Activated CD8-positive, alpha-beta memory T cell treated with anti-CD3 and anti-CD28 coated beads, Interleukin-2, amount 50 U/mL, for 4 hours (primary cell): ENCODE measurements around the gene TDRD3.
"Not testable (repeated sequence)": the region's sequence is repeated elsewhere in the genome, so short reads cannot be mapped to it uniquely, and the experiment has no call there.

Experiments
- DNase-seq: peaks from one replicate; pipeline ENCODE4 v3.0.0-alpha.2; 2020

TDRD3 gene

DNA sequence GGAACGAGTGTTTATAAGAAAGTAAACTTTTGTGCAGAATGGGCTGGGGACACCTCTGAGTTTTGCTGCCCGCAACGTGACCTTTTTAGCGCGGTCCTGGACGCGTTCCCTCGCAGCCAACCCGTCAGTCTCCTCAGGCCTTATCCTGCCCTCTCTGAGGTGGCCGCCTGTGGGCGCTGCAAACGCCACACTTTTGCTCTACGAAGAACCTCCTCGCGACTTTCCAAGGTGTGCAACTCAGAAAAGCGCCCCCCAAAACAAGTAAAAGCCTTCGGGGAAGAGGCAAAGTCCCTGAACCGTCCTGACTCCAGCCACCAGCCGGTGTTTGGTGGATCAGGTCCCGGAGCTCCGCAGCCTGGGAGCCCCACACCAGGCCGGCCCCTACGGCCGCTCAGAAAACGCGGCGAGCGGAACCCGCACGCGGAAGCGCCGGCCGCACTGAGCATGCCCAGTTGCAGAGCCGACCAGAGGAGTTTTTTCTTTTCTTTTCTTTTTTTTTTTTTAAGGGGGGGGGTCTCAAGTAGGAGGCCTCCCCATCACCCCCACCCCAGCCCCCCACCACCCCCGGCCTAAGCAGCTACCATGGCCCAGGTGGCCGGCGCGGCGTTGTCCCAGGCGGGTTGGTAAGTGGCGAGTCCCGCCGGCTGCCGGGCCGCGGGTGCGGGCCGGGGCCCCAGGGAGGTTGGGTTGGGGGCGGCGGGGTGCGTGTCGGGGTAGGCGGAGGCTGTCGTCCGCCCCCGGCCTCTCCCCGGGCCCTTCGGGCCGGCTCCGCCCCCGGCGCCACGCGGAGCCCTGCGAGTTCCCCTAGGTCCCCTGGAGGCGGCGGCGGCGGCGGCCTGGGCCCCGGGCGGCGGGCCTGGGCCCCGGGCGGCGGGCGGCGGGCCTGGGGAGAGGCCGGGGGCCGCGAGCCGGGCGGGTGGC lies at the start of gene TDRD3:
Gene TDRD3, plus strand, starts transcription at position 438 of the 921 bp plus-strand sequence. Its CDS starts 145 bp downstream, at position 583.
- peak; percentile 78 for DNase-seq

GRCh38 chr13:60347690-60348089 lies 49.3 kb upstream of the TDRD3 start:
- DNase-seq: no peak

DNA sequence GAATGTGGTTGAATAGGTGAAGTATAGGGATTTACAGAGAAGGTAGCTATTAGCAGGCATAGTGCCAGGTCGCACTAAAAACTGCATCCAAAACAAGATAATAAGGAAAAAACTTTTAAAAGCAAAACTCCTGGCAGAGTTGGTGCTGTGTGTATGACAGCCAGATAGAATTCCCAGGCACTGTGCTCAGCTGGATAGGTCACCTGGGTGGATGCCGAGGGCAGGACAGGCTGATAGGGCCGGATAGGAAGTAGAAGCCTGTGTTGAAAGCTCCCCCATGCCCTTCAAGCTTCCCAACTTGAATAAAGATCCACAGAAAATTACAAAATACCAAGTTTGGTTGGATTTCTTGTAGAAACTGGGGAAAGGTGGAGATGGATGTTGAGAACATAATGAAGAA lies 48.9 kb upstream of the TDRD3 start:
- DNase-seq: no peak

DNA sequence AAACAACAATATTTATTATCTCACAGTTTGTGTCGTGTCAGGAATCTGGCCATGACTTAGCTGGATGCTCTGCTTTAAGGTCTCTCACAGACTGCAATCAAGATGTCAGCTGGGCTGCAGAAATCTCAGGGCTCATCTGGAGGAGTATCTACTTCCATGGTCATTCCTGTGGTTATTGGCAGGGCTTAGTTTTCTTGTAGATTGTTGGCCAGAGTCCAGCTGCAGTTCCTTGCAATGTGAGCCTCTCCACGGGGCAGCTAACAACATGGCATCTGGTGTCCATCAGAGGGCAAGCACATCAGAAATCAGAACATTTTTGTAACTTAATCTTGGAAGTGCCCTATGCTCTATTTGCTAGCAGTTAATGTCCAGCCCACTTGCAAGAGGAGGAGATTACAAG lies 45.7 kb upstream of the TDRD3 start:
- no peak for DNase-seq

DNA sequence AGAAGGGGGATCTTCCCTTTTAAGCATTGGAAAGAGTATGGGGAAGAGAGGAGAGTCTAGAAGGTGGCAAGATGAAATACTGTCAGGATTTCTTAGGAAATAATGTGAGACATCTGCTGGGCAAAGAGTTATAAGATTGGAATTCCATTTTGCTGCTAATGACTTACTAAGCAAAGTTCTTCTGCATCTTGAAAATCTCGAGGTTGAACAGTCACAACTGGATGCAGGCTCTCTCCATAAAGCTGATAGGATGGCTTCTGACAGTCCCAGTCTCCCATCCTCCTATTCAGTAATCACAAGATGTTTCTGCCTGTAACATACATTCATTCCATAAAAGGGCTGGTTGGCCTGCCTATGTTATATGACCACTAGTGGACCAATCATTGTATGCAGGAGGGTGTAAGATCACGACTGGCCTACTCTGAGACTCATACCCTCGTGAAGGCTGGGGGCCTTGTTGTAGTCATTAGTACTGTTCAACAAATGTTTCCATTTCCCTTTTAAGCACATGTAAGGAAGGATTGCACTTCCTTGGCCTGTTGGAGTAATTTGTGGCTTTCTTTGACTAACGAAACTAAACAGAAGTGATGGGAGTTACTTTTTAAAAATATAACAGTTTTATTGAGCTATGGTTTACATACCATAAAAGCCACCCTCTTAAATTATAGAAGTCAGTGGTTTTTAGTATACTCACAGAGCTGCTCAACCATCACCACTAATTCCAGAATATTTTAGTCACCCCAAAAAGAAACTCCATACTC lies 45.0 kb upstream of the TDRD3 start:
- no peak for DNase-seq

DNA sequence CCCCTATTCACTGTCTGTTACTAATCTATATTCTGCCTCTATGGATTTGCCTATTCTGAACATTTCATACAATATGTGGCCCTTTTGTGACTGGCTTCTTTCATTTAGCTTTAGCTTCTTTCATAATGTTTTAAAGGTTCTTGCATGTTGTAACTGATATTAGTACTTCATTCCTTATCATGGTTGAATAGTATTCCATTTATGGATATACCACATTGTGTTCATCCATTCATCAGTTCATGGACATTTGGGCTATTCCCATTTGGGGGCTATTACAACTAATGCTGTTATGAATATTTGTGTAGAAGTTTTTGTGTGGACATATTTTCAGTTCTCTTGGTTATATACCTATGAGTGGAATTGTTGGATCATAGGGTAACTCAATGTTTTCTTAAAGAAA lies 44.4 kb upstream of the TDRD3 start:
- DNase-seq: no peak

DNA sequence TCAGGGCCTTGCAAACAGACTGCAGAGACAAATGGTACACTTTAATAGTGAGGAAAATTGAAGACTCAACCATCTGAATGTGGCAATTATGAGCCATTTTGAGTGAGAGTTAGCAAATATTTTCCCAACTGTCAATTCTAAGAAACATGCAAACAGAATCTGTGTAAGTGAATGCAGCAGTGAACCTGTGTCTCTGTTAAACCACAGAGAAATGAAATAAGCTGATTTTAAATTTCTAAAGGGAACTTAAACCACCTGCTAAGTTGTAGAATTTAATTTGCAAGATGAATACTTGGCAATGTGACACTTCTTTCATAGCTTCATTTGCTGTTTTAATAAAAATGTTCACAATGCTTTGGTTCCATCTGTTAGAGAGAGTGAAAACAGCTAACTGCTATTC lies 42.0 kb upstream of the TDRD3 start:
- DNase-seq: no peak

DNA sequence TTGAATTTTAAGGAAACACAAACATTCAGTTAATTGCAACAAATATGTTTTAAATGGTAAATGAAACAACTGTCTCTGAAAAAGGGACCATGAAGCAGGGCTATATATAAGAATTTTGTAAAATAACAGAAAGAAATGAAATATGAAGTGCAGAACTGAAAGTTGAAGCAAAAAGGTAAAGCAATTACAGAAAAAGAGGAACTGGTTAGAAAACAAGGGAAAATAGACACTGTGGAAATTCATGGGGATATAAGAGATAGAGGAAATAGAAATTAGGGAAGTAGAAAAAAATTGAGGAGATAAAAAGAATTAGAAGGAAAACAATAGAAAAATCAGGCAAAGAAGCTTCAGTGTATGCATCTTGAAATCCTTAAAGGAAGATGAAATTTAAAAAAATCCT lies 40.0 kb upstream of the TDRD3 start:
- DNase-seq: no peak

- no peak for DNase-seq
Observed at GRCh38 chr13:60358453-60358852, 38.6 kb upstream of the TDRD3 start.

- DNase-seq: no peak
Observed at GRCh38 chr13:60363288-60363687, 33.7 kb upstream of the TDRD3 start.

DNA sequence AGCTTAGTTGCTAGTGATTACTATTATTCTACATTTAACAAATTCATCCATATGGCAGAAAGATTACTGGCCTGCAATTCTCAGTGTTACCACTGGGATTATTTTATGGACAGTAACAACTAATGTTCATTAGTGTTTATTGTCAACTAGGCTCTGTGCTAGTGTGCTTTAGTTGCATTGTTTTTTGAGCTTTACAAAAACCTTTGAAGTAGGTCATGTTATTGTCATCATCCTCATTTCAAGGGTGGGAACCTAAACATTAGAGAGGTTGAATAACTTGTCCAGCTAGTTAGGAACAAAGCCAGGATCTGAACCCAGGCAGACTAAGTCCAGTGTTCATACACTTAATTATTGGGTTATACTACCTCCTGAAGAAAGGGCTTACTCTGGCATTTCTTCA lies 27.8 kb upstream of the TDRD3 start:
- DNase-seq: no peak

DNA sequence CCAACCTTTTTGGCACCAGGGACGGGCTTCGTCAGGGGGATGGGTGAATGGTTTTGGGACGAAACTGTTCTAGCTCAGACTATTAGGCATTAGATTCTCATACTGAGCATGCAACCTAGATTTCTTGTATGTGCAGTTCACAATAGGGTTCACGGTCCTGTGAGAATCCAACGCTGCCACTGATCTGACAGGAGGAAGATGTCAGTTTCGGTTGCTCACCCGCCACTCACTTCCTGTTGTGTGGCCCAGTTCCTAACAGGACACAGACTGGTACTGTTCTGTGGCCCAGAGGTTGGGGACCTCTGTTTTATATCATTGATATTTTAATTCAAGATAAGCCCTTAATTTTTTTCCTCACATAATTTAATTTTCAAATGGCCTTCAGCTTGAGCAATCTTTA lies 26.7 kb upstream of the TDRD3 start:
- DNase-seq: no peak

DNA sequence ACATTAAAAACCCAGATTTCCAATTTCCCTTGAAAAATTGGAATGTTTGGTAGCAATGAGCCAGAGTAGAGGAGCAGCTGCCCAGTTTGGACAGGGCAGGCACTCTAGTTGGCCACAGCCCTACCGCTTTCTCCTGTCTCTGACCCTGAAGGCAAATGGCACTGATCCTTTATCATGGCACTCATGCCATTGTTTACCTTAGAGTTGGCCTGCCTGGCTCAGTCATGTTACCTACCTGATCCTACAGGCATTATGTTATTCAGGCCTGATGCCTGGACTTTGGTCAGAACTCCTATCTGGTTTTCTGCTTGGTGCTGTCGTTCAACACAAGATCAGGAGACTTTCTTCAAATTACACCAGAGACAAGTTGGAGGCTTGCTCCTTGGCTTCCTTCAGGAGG lies 24.9 kb upstream of the TDRD3 start:
- DNase-seq: no peak

GRCh38 chr13:60379282-60379681 lies 17.7 kb upstream of the TDRD3 start:
- not testable (repeated sequence) for DNase-seq

DNA sequence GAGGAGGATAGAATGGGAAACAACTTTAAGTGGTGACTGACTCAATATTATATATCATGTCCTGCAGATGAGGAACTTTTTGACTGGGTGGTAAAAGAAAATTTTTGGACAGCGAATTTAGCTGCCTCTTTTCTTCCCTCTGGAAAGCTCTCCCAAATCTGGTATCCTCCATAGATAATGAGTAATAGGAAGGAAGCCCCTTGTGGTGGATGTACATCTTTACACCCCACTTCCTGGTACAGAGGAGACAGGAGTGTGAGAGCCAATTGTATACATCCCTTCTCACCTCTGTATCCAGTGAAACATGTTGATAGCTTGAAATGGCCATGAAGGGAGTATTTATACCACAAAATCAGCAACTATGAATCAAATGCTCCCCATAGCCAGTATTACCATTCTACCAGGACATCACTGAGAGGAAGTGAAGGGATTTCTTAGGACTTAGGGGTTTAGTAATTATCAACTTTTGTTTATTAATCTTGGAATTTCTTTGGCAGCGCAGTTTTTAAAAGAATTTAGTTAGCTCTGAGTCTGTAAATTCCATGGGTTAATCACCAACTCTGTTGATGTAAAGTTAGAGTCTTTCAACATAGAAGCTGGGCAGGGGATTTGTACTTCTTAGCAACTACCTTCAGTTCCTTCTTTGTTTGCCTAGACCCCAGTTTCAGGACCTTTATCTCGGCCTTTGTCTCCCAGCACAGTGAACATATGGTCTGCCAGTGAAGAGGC lies 17.0 kb upstream of the TDRD3 start:
- no peak for DNase-seq

DNA sequence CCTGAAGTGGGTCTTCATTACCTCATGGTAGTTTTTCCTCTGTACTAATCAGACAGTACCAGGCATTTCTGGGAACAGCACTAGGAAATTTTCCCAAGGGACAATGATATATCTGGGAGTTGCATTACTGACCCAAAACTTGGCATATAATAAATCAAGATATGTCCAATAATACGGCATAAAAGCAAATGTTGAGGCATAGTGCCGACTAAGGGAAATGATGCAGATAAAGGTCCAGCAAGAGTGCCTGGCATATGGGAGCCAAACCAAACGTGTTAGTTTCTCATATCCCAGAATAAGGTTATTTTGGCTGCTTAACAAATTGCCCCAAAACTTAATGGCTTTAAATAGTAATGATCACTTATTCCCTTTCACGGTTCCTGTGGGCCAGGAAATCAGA lies 12.1 kb upstream of the TDRD3 start:
- no peak for DNase-seq

DNA sequence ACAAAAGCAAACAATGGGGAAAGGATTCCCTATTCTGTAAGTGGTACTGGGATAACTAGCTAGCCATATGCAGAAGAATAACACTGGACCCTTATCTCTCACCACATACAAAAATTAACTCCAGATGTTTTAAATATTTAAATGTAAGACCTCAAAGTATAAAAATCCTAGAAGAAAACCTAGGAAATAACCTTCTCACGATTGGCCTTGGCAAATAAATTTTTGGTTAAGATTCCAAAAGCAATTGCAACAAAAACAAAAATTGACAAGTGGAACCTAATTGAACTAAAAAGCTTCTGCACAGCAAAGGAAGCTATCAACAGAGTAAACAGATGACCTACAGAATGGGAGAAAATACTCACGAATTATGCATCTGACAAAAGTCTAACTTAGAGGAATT lies 10.8 kb upstream of the TDRD3 start:
- DNase-seq: no peak

DNA sequence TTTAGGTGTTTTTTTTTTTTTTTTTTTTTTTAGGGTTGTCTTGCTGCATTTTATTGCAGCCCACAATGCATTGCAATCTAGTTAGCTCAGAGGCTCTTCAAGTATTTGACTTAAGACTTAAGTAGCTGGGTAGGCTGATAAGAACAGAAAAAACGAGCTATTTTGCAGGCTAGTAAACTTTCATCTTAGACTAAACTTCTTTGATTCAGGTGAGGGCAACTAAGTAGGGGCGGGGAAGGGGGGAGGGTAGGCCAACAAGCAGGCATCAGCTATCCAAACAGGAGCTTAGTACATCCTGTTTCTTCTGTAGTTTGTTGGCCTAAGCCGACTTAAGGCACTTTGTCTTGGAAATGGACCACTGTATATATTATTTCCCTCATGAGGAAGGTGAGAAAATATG lies 4.9 kb upstream of the TDRD3 start:
- no peak for DNase-seq

GRCh38 chr13:60395971-60396782 lies 843 bp upstream of the TDRD3 start:
- peak; percentile 86 for DNase-seq

DNA sequence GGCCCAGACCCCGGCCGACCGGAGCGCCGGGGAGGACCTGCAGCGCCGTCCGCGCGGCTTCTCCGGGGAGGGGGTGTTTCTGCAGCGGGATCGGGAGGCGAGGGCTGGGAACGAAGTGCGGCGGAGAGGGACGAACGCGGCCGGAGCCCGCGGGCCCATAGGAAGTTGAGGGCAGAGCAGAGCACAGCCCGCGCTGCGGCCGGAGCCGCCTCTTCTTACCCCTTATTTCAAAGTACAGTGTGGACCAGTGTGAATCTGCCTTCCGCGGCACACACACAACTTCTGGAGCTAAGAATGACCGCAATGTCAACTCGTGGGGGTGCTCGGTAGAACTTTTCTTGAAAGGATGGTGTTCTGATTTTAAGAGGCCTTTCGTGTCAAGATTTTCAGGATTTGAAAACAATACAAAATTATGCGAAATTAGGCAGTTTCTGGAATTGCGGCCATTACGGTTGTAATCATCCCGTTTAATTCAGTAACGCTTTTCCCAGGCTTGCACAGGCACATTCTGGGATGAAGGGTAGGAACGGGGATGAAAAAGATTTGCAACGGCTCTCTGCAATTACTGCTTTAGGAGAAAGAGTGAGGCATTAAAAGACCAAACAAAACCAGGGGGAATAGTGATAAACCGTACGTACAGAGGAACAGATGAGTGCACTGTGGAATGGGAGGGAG lies 821 bp downstream of the TDRD3 start:
- no peak for DNase-seq

DNA sequence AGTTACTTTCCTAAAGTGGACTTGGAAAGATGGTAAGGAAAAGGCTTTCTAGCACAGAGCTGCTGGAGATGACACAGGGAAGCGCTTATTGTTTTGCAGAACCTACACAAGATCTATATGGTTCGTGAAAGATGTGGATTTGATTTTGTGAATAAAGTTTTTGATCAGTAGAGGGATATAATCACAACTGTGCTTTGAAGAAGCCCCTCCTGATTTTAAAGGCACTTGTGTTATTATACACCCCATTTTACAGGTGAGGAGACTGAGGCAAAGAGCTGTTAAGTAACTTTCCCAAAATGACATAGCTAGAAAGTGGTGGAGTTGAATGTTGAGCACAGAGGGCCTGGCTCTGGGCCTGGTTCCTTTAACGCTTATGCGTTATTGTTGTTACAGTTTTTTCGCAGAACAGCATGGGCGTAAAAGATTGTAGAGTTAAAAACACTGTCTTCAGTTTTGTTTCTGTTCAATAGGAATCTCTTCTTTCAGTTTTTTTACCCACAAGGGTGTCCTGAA lies 1.4 kb downstream of the TDRD3 start:
- no peak for DNase-seq
